Lower leg skin (tissue), 4 donors: ENCODE data around the gene CIAO3. TPM values are rescaled to one million over a fixed set of nuclear protein-coding genes. Genes with fewer than 3 reads are reported as not detected.
A peak's percentile ranks its signal among the peaks of the same experiment; 100 is the strongest.

ENCODE experiments used
- DNase-seq, 2 donors: peaks; one replicate each; pipeline ENCODE4 v3.0.0-alpha.2; 2019; ENCODE audit warnings: low spot score in 2 of 2
- H3K4me3 ChIP-seq: fragments of 200-600 bp; sonication (generic); 2 replicates; pipeline ENCODE4 v1.5.1; 2017; ENCODE audit warnings: mild to moderate bottlenecking, low read depth; ENCODE audit not compliant: poor library complexity, severe bottlenecking
- CTCF ChIP-seq, 3 donors: fragments of 450-650 bp; IDR thresholded peaks; one replicate each; pipeline ENCODE4 v1.5.1; 2016; ENCODE audit warnings: antibody characterized with exemption in 3 of 3, mild to moderate bottlenecking in 3 of 3, moderate library complexity in 2 of 3
- POLR2A ChIP-seq, 2 donors: fragments of 450-650 bp; IDR thresholded peaks; one replicate each; pipeline ENCODE4 v1.6.1; 2016 to 2017; ENCODE audit warnings: antibody characterized with exemption in 2 of 2, mild to moderate bottlenecking in 1 of 2, moderate library complexity in 1 of 2
- WGBS, 2 donors: methylation state at CpG; one replicate each; pipeline ENCODE4 v1.1.5; 2018; 5-methylcytosine and 5-hydroxymethylcytosine counted together
- intact Hi-C: fragments of 100-400 bp; cut with DNase I; formaldehyde crosslinking; loops from one replicate; pipeline ENCODE4 v1.15.0; 2023; ENCODE audit warnings: low total_unique reads
- total RNA-seq, 4 donors: library from RNA; depleted of rRNA; stranded (reverse); fragments of >200 nt; gene quantifications; one replicate each; pipeline ENCODE4 v1.1.0, GENCODE V29; 2016

Gene CIAO3
- 10 to 100 TPM; 34.7 to 75.8 (median 42.2) TPM for total RNA-seq

GRCh38 chr16:740764-741505 is at the start of gene CIAO3:
Gene CIAO3, minus strand, starts transcription at chr16:740997. Its CDS starts 12 bp downstream, at chr16:740985.
- TF ChIP-seq CTCF (IDR thresholded peaks at IDR 0.05) = peak in 1 of 3 donors; percentile 74
- peak in 1 of 2 donors; percentile 13 for TF ChIP-seq POLR2A (IDR thresholded peaks at IDR 0.05)
- peak; percentile 68 to 97 for DNase-seq
- intact Hi-C loops = no loop called here
- H3K4me3 ChIP-seq = peak within 1 kb of the TSS; percentile 74
- 0 to 1% methylated on average over 52 to 65 of the region's 79 CpGs for WGBS, 2 donors

- DNase-seq = no peak
- no peak for TF ChIP-seq POLR2A (IDR thresholded peaks at IDR 0.05)
- TF ChIP-seq CTCF (IDR thresholded peaks at IDR 0.05) = no peak
- 91% methylated on average over 12 to 17 of the region's 17 CpGs for WGBS, 2 donors
- H3K4me3 ChIP-seq = no peak overlapping the region
- intact Hi-C loops = no loop called here
These were observed 49.3 kb upstream of the CIAO3 start for GRCh38 chr16:790086-790485.

GRCh38 chr16:789191-789850 is 48.5 kb upstream of the CIAO3 start:
- intact Hi-C loops = no loop called here
- TF ChIP-seq POLR2A (IDR thresholded peaks at IDR 0.05) (no peak), CTCF (IDR thresholded peaks at IDR 0.05) (no peak)
- no peak overlapping the region for H3K4me3 ChIP-seq
- 74 to 76% methylated on average over 17 to 28 of the region's 33 CpGs for WGBS, 2 donors
- no peak for DNase-seq

DNA sequence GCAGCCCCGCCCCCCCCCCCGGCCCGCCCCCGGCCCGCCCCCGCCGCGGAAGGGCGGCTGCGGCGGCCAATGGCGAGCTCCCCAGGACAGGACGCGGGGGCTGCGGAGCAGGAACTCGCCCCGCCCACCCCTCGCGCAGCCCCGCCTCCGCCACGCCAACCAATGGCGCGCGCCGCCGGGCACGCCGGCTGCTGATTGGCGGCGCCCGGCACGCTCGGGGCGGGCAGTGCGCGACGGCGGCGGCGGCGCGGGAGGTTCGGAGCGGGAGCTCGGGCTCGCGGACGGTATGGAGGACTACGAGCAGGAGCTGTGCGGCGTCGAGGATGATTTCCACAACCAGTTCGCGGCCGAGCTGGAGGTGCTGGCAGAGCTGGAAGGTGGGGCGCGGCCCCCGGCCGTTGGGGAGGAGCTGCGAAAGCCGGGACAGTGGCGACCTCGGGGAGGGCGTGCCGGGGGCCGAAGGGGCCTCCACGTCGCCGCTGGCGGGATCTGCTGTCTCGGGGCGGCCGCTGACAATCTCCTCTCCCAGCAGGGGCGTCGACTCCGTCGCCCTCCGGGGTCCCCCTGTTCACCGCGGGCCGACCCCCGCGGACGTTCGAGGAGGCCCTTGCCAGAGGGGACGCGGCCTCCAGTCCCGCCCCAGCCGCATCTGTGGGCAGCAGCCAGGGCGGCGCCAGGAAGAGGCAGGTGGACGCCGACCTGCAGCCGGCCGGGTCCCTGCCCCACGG is 47.8 kb upstream of the CIAO3 start, which contains the start of gene CHTF18:
CHTF18 (plus strand) TSS at position 222 of the 728 bp plus-strand sequence; CDS start at position 287, 65 bp downstream.
- TF ChIP-seq POLR2A (IDR thresholded peaks at IDR 0.05) (no peak), CTCF (IDR thresholded peaks at IDR 0.05) (no peak)
- 0% methylated on average over 5 to 30 of the region's 97 CpGs for WGBS, 2 donors
- peak within 1 kb of the TSS; percentile 91 for H3K4me3 ChIP-seq
- peak; percentile 84 to 98 for DNase-seq
- intact Hi-C loops = no loop called here

DNA sequence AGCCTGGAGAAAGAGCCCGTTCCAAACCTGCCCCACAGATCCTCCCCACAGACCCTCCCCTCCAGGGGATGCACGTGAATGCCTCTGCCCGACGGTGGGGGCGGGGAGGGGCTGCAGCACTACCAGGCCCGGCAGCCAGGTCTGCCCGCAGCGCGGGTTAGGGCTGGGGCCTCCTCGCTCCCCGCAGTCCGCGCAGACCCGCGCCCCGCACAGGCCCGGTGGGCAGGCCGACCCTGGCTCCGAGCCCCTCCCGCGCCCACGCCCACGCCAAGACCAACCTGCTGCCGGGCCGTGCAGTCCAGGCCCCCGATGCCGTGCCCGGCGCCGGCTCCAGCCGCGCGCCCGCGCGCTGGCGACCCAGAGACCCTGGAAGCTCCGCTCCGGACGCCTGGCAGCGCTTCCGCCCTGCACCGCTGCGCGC is 47.2 kb upstream of the CIAO3 start, which contains the start of gene RPUSD1:
RPUSD1 (minus strand) TSS at position 404 of the 421 bp plus-strand sequence. CDS start 644 bp downstream, outside the sequence.
- TF ChIP-seq POLR2A (IDR thresholded peaks at IDR 0.05) = no peak
- TF ChIP-seq CTCF (IDR thresholded peaks at IDR 0.05) = no peak
- H3K4me3 ChIP-seq = peak within 1 kb of the TSS; percentile 91
- intact Hi-C loops = no loop called here
- no peak for DNase-seq
- 0% methylated on average over 1 of the region's 45 CpGs; no CpG with 5 or more reads in 1 of the 2 donors for WGBS, 2 donors
